OCI-LY7 (cell line): ENCODE measurements around the gene CFAP57. TPM values are rescaled to one million over a fixed set of nuclear protein-coding genes. Genes with fewer than 3 reads are reported as not detected.

Source experiments
- BruUV-seq: library from RNA; stranded (reverse); fragments of 400-500 nt; replicated peaks from 2 replicates; lab custom pipeline; 2021; lab: Mats Ljungman, UMichigan
- CTCF ChIA-PET: fragments of 300-600 bp; sonication (Branson Sonifier 250); formaldehyde crosslinking; loops from one replicate; lab custom pipeline; 2022; ENCODE audit warnings: antibody characterized with exemption; ENCODE audit not compliant: unreplicated experiment; lab: Charles Lee
- POLR2A ChIA-PET: fragments of 300-600 bp; sonication (Branson Sonifier 250); formaldehyde crosslinking; loops from one replicate; lab custom pipeline; 2022; ENCODE audit warnings: antibody characterized with exemption; lab: Charles Lee
- DNase-seq: peaks from one replicate; pipeline ENCODE4 v3.0.0-alpha.2; 2015; ENCODE audit warnings: low spot score
- H2AFZ ChIP-seq: fragments of 200-600 bp; sonication (generic), shearing (Covaris generic); 2 replicates; pipeline ENCODE4 v1.6.1; 2014; ENCODE audit warnings: mild to moderate bottlenecking, antibody characterized with exemption, low read length, moderate library complexity
- H3K27ac ChIP-seq: fragments of 200-600 bp; sonication (generic); 2 replicates; pipeline ENCODE4 v1.5.1; 2014; ENCODE audit warnings: mixed run types, low read depth, mild to moderate bottlenecking, moderate library complexity, low read length, inconsistent platforms; ENCODE audit not compliant: poor library complexity, severe bottlenecking
- H3K36me3 ChIP-seq: fragments of 200-600 bp; sonication (generic); 2 replicates; pipeline ENCODE4 v1.6.1; 2014; ENCODE audit warnings: mild to moderate bottlenecking, antibody characterized with exemption, low read length, moderate library complexity, mixed read lengths; ENCODE audit not compliant: insufficient read depth
- H3K4me1 ChIP-seq: fragments of 200-600 bp; sonication (generic); 2 replicates; pipeline ENCODE4 v1.5.1; 2014; ENCODE audit warnings: mild to moderate bottlenecking, low read length; ENCODE audit not compliant: insufficient read depth, poor library complexity, severe bottlenecking
- H3K4me2 ChIP-seq: fragments of 200-600 bp; sonication (generic); 2 replicates; pipeline ENCODE4 v1.6.1; 2014; ENCODE audit warnings: mild to moderate bottlenecking, low read length
- H3K4me3 ChIP-seq: fragments of 200-600 bp; sonication (generic); 2 replicates; pipeline ENCODE4 v1.5.1; 2014; ENCODE audit warnings: mild to moderate bottlenecking, low read depth, low read length; ENCODE audit not compliant: poor library complexity, severe bottlenecking
- H3K79me2 ChIP-seq: fragments of 200-600 bp; sonication (generic); 2 replicates; pipeline ENCODE4 v1.6.1; 2016; ENCODE audit warnings: low read depth, mild to moderate bottlenecking, low read length, moderate library complexity, mixed read lengths; ENCODE audit not compliant: insufficient read depth
- H3K9me2 ChIP-seq: fragments of 200-600 bp; sonication (generic); 2 replicates; pipeline ENCODE4 v1.6.1; 2016; ENCODE audit warnings: mild to moderate bottlenecking, low read length, mixed read lengths; ENCODE audit not compliant: insufficient read depth
- H3K9me3 ChIP-seq: fragments of 200-600 bp; sonication (generic); 2 replicates; pipeline ENCODE4 v1.6.1; 2014; ENCODE audit warnings: mild to moderate bottlenecking, mixed run types, low read length, mixed read lengths
- H4K20me1 ChIP-seq: fragments of 200-600 bp; sonication (generic); 2 replicates; pipeline ENCODE4 v1.6.1; 2014; ENCODE audit warnings: mild to moderate bottlenecking, antibody characterized with exemption, low read length, moderate library complexity, mixed read lengths; ENCODE audit not compliant: insufficient read depth
- CTCF ChIP-seq: fragments of 200-600 bp; sonication (generic); conservative IDR thresholded peaks from 2 replicates; pipeline ENCODE4 v1.5.1; 2014; ENCODE audit warnings: mild to moderate bottlenecking, antibody characterized with exemption, low read length, moderate library complexity, mixed read lengths
- EZH2phosphoT487 ChIP-seq: fragments of 200-600 bp; sonication (generic); IDR thresholded peaks from 2 replicates; pipeline ENCODE4 v1.6.1; 2018; ENCODE audit warnings: low read depth, borderline replicate concordance, mild to moderate bottlenecking, mixed run types, antibody characterized with exemption, low read length, moderate library complexity, mixed read lengths
- intact Hi-C: fragments of 100-400 bp; cut with micrococcal nuclease; formaldehyde crosslinking; loops from one replicate; pipeline ENCODE4 v1.10.0; 2022; ENCODE audit not compliant: unreplicated experiment
- total RNA-seq, 2 experiments: library from RNA; depleted of rRNA in 1 of 2; stranded (reverse); fragments of >200 nt in 1 of 2; shearing (Covaris generic) in 1 of 2; gene quantifications; 2 replicates each; pipeline ENCODE4 v1.2.3, GENCODE V29; 2014 to 2022

The CFAP57 gene
- total RNA-seq, 2 experiments from 2014 or later = 0.17 TPM; not detected in 1

GRCh38 chr1:43128816-43129215, 43.3 kb upstream of the CFAP57 start:
- intact Hi-C loops = no loop called here
- no peak overlapping the region for H3K4me2 ChIP-seq
- DNase-seq = no peak
- no peaks in the 10 kb centered on the region for H3K79me2 ChIP-seq
- H4K20me1 ChIP-seq = no peaks in the 10 kb centered on the region
- no peaks in the 10 kb centered on the region for H3K9me2 ChIP-seq
- no TSS peak for BruUV-seq
- CTCF ChIA-PET = no interaction called here
- H3K4me1 ChIP-seq = no peaks in the 10 kb centered on the region
- H3K9me3 ChIP-seq = no peaks in the 10 kb centered on the region
- no peak overlapping the region for H2AFZ ChIP-seq
- no peak overlapping the region for H3K4me3 ChIP-seq
- no peak overlapping the region for H3K27ac ChIP-seq
- POLR2A ChIA-PET = no interaction called here
- no peaks in the 10 kb centered on the region for H3K36me3 ChIP-seq
- TF ChIP-seq CTCF = no peak
- TF ChIP-seq EZH2phosphoT487 = no peak

DNA sequence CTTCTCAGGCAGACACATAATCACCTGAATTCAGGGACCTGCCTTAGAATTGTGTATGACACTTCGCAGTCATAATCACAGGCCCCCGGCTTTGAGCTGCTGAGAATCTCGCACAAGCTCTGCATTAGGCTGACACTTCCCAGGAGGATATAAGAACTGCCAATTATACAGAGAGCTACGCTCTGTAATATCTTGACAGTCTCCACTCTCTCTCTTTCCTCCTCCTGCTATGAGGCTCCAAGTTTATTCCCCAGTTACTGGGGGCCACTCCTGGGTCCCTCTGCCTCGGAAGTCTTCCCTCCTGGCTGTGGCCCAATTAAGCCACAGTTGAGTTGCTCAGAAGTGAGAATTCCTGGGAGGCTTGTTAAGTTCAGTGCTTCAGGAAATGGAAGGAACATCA, 42.7 kb upstream of the CFAP57 start:
- H3K4me1 ChIP-seq = no peaks in the 10 kb centered on the region
- H3K79me2 ChIP-seq = no peaks in the 10 kb centered on the region
- ChIA-PET POLR2A (no interaction called here), CTCF (no interaction called here)
- no peaks in the 10 kb centered on the region for H4K20me1 ChIP-seq
- H3K4me3 ChIP-seq = no peak overlapping the region
- no TSS peak for BruUV-seq
- no peaks in the 10 kb centered on the region for H3K9me2 ChIP-seq
- DNase-seq = no peak
- intact Hi-C loops = no loop called here
- no peak overlapping the region for H2AFZ ChIP-seq
- no peaks in the 10 kb centered on the region for H3K9me3 ChIP-seq
- no peak overlapping the region for H3K4me2 ChIP-seq
- no peaks in the 10 kb centered on the region for H3K36me3 ChIP-seq
- TF ChIP-seq EZH2phosphoT487 = no peak
- no peak for TF ChIP-seq CTCF
- no peak overlapping the region for H3K27ac ChIP-seq

DNA sequence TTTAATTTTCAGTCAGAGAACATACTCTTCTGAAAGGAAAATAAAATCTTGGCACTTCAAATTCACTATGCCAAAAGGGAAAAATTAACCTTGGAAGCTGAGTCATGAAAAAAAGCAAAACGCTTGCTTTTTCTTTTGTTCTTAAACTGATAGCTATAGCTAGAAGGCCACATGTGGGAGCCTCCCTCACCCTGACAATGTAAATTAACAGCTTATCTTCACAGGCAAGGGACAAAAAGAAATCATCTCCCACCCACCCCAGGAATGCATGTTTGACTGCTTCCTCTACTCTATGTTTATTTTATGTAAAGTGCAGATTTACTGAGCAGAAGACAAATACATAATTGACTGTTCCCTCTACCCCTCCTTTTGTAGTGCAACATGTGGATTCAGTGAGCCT, 38.1 kb upstream of the CFAP57 start:
- intact Hi-C loops = no loop called here
- no peaks in the 10 kb centered on the region for H3K36me3 ChIP-seq
- H3K9me3 ChIP-seq = no peaks in the 10 kb centered on the region
- no peaks in the 10 kb centered on the region for H3K79me2 ChIP-seq
- no peak overlapping the region for H3K4me2 ChIP-seq
- TF ChIP-seq EZH2phosphoT487 (no peak), CTCF (no peak)
- POLR2A ChIA-PET = interaction anchor here (0.5 to 0.6 kb wide), 3 partner anchors 56 to 187 kb away, joined by 3 to 4 read pairs (median 4); no protein-coding TSS in a partner anchor
- BruUV-seq = no TSS peak
- no peak overlapping the region for H2AFZ ChIP-seq
- CTCF ChIA-PET = no interaction called here
- H4K20me1 ChIP-seq = no peaks in the 10 kb centered on the region
- no peak overlapping the region for H3K4me3 ChIP-seq
- DNase-seq = no peak
- no peak overlapping the region for H3K27ac ChIP-seq
- no peaks in the 10 kb centered on the region for H3K4me1 ChIP-seq
- no peaks in the 10 kb centered on the region for H3K9me2 ChIP-seq
